Gastroesophageal sphincter (tissue), 4 donors: ENCODE data around the gene TK2. TPM values are rescaled to one million over a fixed set of nuclear protein-coding genes. Genes with fewer than 3 reads are reported as not detected.
"Not testable (repeated sequence)": the region's sequence is repeated elsewhere in the genome, so short reads cannot be mapped to it uniquely, and the experiment has no call there.

Experiments
- ATAC-seq: fragments of 150-250 bp; one replicate; pipeline ENCODE4 v1.9.1; 2016; ENCODE audit warnings: mild to moderate bottlenecking, moderate library complexity
- H3K27ac ChIP-seq, 4 donors: fragments of 200-600 bp; sonication (generic) in 3 of 4; 1 replicate in 3 of 4; 2 replicates in 1 of 4; pipeline ENCODE4 v1.5.1; 2016 to 2019
- H3K27me3 ChIP-seq: fragments of 200-600 bp; sonication (generic); one replicate; pipeline ENCODE4 v1.5.1; 2019
- H3K36me3 ChIP-seq, 2 donors: fragments of 200-600 bp; sonication (generic); one replicate each; pipeline ENCODE4 v1.5.1; 2019; ENCODE audit warnings: control low read depth in 1 of 2
- H3K4me1 ChIP-seq, 3 donors: fragments of 200-600 bp; sonication (generic); 1 replicate in 2 of 3; 2 replicates in 1 of 3; pipeline ENCODE4 v1.5.1; 2016 to 2019; ENCODE audit warnings: control low read depth in 2 of 3
- H3K4me3 ChIP-seq, 2 donors: fragments of 200-600 bp; sonication (generic); one replicate each; pipeline ENCODE4 v1.5.1; 2019; ENCODE audit warnings: mild to moderate bottlenecking in 1 of 2, moderate library complexity in 1 of 2
- H3K9me3 ChIP-seq, 3 donors: fragments of 200-600 bp; sonication (generic); one replicate each; pipeline ENCODE4 v1.5.1; 2017 to 2019; ENCODE audit warnings: control low read depth in 2 of 3
- CTCF ChIP-seq, 4 experiments: fragments of 200-600 bp in 2 of 4; fragments of 450-650 bp in 2 of 4; sonication (generic) in 1 of 4; IDR thresholded peaks; one replicate each; pipeline ENCODE4 v1.5.1; 2017 to 2019; ENCODE audit warnings: antibody characterized with exemption in 4 of 4, mild to moderate bottlenecking in 2 of 4, moderate library complexity in 2 of 4
- EP300 ChIP-seq: sonication (generic); formaldehyde crosslinking; IDR thresholded peaks from one replicate; pipeline ENCODE4 v1.6.1; 2017; ENCODE audit warnings: antibody characterized with exemption, mild to moderate bottlenecking
- POLR2A ChIP-seq, 2 donors: fragments of 450-650 bp; IDR thresholded peaks; one replicate each; pipeline ENCODE4 v1.6.1; 2017; ENCODE audit warnings: antibody characterized with exemption in 2 of 2, mild to moderate bottlenecking in 2 of 2, moderate library complexity in 1 of 2
- POLR2AphosphoS5 ChIP-seq: sonication (generic); formaldehyde crosslinking; IDR thresholded peaks from one replicate; pipeline ENCODE4 v1.6.1; 2017; ENCODE audit warnings: antibody characterized with exemption
- WGBS, 2 donors: methylation state at CpG; one replicate each; pipeline ENCODE4 v1.1.5; 2018; ENCODE audit warnings: low coverage in 1 of 2; 5-methylcytosine and 5-hydroxymethylcytosine counted together
- total RNA-seq, 4 donors: library from RNA; depleted of rRNA; stranded (reverse); fragments of >200 nt; gene quantifications; one replicate each; pipeline ENCODE4 v1.1.0, GENCODE V29; 2016

The TK2 gene
- total RNA-seq, 4 donors from 2014 or later: 32.7 to 42.8 (median 37.0) TPM

GRCh38 chr16:66469947-66470546, 79.9 kb downstream of the TK2 start:
- Histone ChIP-seq H3K4me1 (no peaks in the 10 kb centered on the region), H3K27ac (no peak overlapping the region), H3K4me3 (no peak overlapping the region), H3K9me3 (peaks cover 0 to 11% (median 1%) of the 10 kb centered on the region in 3 donors), H3K27me3 (peaks cover 23% of the 10 kb centered on the region), H3K36me3 (peaks cover 0 to 10% of the 10 kb centered on the region in 2 donors)
- TF ChIP-seq POLR2AphosphoS5 (no peak), CTCF (IDR thresholded peaks at IDR 0.05) (no peak), POLR2A (IDR thresholded peaks at IDR 0.05) (no peak), EP300 (no peak)
- ATAC-seq: no peak
- 91 to 100% methylated on average over 1 to 6 of the region's 6 CpGs for WGBS, 2 donors

- peaks cover 0 to 11% (median 1%) of the 10 kb centered on the region in 3 donors for H3K9me3 ChIP-seq
- no peaks in the 10 kb centered on the region for H3K4me1 ChIP-seq
- H3K27me3 ChIP-seq: peaks cover 18% of the 10 kb centered on the region
- TF ChIP-seq EP300: no peak
- no peak for TF ChIP-seq POLR2AphosphoS5
- TF ChIP-seq CTCF (IDR thresholded peaks at IDR 0.05): no peak
- no peak for TF ChIP-seq POLR2A (IDR thresholded peaks at IDR 0.05)
- no peak overlapping the region for H3K27ac ChIP-seq
- peaks cover 0 to 10% of the 10 kb centered on the region in 2 donors for H3K36me3 ChIP-seq
- no CpG with 5 or more reads among the region's 26 CpGs for WGBS, 2 donors
- no peak overlapping the region for H3K4me3 ChIP-seq
- ATAC-seq: no peak
Observed at GRCh38 chr16:66469291-66469946, 80.5 kb downstream of the TK2 start.

GRCh38 chr16:66468321-66468965, 81.5 kb downstream of the TK2 start:
- no peaks in the 10 kb centered on the region for H3K4me1 ChIP-seq
- WGBS, 2 donors: 83% methylated on average over 2 of the region's 11 CpGs; no CpG with 5 or more reads in 1 of the 2 donors
- H3K36me3 ChIP-seq: peaks cover 0 to 10% of the 10 kb centered on the region in 2 donors
- ATAC-seq: no peak
- no peak overlapping the region for H3K27ac ChIP-seq
- H3K9me3 ChIP-seq: peaks cover 0 to 11% (median 1%) of the 10 kb centered on the region in 3 donors
- TF ChIP-seq CTCF (IDR thresholded peaks at IDR 0.05): no peak
- no peak overlapping the region for H3K4me3 ChIP-seq
- peaks cover 10% of the 10 kb centered on the region for H3K27me3 ChIP-seq

GRCh38 chr16:66467611-66468010, 82.3 kb downstream of the TK2 start:
- Histone ChIP-seq H3K27ac (no peak overlapping the region), H3K27me3 (peaks cover 4% of the 10 kb centered on the region), H3K36me3 (peaks cover 0 to 10% of the 10 kb centered on the region in 2 donors), H3K9me3 (peaks cover 0 to 11% (median 1%) of the 10 kb centered on the region in 3 donors), H3K4me3 (no peak overlapping the region), H3K4me1 (no peaks in the 10 kb centered on the region)
- ATAC-seq: no peak
- TF ChIP-seq CTCF (IDR thresholded peaks at IDR 0.05) (no peak), EP300 (no peak), POLR2A (IDR thresholded peaks at IDR 0.05) (no peak), POLR2AphosphoS5 (no peak)
- WGBS, 2 donors: 61 to 90% methylated on average over 2 of the region's 5 CpGs

GRCh38 chr16:66466636-66467035, 83.3 kb downstream of the TK2 start:
- H3K27ac ChIP-seq, ATAC-seq, H3K4me3 ChIP-seq, H3K4me1 ChIP-seq: not testable (repeated sequence)
- WGBS, 2 donors: 96 to 100% methylated on average over 1 to 3 of the region's 6 CpGs
- H3K9me3 ChIP-seq: peaks cover 0 to 11% (median 1%) of the 10 kb centered on the region in 3 donors
- H3K36me3 ChIP-seq: peaks cover 0 to 10% of the 10 kb centered on the region in 2 donors
- peaks cover 11% of the 10 kb centered on the region for H3K27me3 ChIP-seq

GRCh38 chr16:66465946-66466345, 84.0 kb downstream of the TK2 start:
- peaks cover 0 to 11% (median 1%) of the 10 kb centered on the region in 3 donors for H3K9me3 ChIP-seq
- H3K27me3 ChIP-seq: peaks cover 18% of the 10 kb centered on the region
- not testable (repeated sequence) for H3K4me1 ChIP-seq, H3K4me3 ChIP-seq, ATAC-seq, H3K27ac ChIP-seq
- WGBS, 2 donors: 90% methylated on average over 3 of the region's 6 CpGs; no CpG with 5 or more reads in 1 of the 2 donors
- H3K36me3 ChIP-seq: peaks cover 0 to 10% of the 10 kb centered on the region in 2 donors
